ENCODE data around the gene VCX2. TPM values are rescaled to one million over a fixed set of nuclear protein-coding genes. Genes with fewer than 3 reads are reported as not detected.

VCX2 gene
- polyA plus RNA-seq, 3 donors, result not detected

- Histone ChIP-seq H3K9me3 (replicated peaks in 1 of 2; ENCODE audit: control insufficient read depth in 1 of 2, insufficient read depth in 1 of 2, low read length in 2 of 2) (peaks cover 2 to 6% of the 10 kb centered on the region in 2 donors), H3K27ac (ENCODE audit: low read depth in 1 of 2, low read length in 2 of 2) (no peak overlapping the region), H3K4me1 (ENCODE audit: control insufficient read depth in 1 of 2, insufficient read depth in 2 of 2, low read length in 2 of 2) (no peaks in the 10 kb centered on the region), H3K27me3 (ENCODE audit: control insufficient read depth in 2 of 2, insufficient read depth in 2 of 2, low read length in 2 of 2) (no peaks in the 10 kb centered on the region), H2AFZ (ENCODE audit: insufficient read depth, low read depth, low read length, poor library complexity, severe bottlenecking) (no peak overlapping the region), H3K79me2 (ENCODE audit: insufficient read depth, low read length) (no peaks in the 10 kb centered on the region), H3K4me2 (replicated peaks; ENCODE audit: extremely low read depth, low read length, poor library complexity, severe bottlenecking) (no peak overlapping the region), H3K4me3 (replicated peaks in 1 of 3; ENCODE audit: low read depth in 2 of 3, low read length in 3 of 3) (no peak overlapping the region), H3K36me3 (replicated peaks in 1 of 2; ENCODE audit: control insufficient read depth in 1 of 2, insufficient read depth in 2 of 2, low read length in 2 of 2) (no peaks in the 10 kb centered on the region), H4K20me1 (ENCODE audit: insufficient read depth, low read length) (no peaks in the 10 kb centered on the region), H3K9ac (ENCODE audit: insufficient read depth, low read length, poor library complexity, severe bottlenecking) (no peak overlapping the region)
- no peak for TF ChIP-seq CTCF (IDR thresholded peaks at IDR 0.05)
- no peak for DNase-seq
- H3K9me3 Mint-ChIP-seq, result peaks cover 3 to 10% (median 4%) of the 10 kb centered on the region in 7 donors
- no peaks in the 10 kb centered on the region for H3K4me1 Mint-ChIP-seq
- intact Hi-C loops (cut with micrococcal nuclease), result no loop called here
- H3K27ac Mint-ChIP-seq, result no peak overlapping the region
- no peaks in the 10 kb centered on the region for H3K27me3 Mint-ChIP-seq (ENCODE audit: low read depth in 3 of 3)
- no peaks in the 10 kb centered on the region for H3K36me3 Mint-ChIP-seq
- no peak overlapping the region for H3K4me3 Mint-ChIP-seq
- no CpG with 5 or more reads among the region's 4 CpGs for WGBS (ENCODE audit: insufficient coverage)
Observed at GRCh38 chrX:8139716-8140115, 31.4 kb downstream of the VCX2 start.

DNA sequence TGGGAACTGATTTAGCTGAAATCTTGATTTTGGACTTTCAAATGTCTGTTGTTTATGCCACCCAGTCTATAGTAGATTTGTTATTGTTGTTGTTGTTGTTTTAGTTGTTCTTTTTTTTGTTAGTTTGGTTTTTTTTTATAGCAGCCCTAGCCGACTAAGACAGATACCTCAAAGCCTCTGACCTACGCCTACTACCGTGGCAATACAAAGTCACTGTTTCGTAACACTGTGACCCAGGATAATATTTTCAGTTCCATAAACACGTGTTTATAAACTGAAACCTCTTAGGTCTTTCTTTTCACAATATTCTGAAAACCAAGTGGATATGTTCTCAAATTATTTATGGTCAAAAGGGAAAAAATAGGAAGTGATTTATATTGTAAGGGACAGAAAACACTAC lies 32.8 kb downstream of the VCX2 start:
- H4K20me1 ChIP-seq (ENCODE audit: insufficient read depth, low read length), result no peaks in the 10 kb centered on the region
- no peaks in the 10 kb centered on the region for H3K36me3 Mint-ChIP-seq
- TF ChIP-seq CTCF (IDR thresholded peaks at IDR 0.05), result no peak
- intact Hi-C loops (cut with micrococcal nuclease), result no loop called here
- no peak for DNase-seq
- no peaks in the 10 kb centered on the region for H3K4me1 Mint-ChIP-seq
- no peaks in the 10 kb centered on the region for H3K27me3 Mint-ChIP-seq (ENCODE audit: low read depth in 3 of 3)
- no peak overlapping the region for H3K27ac ChIP-seq (ENCODE audit: low read depth in 1 of 2, low read length in 2 of 2)
- no peaks in the 10 kb centered on the region for H3K36me3 ChIP-seq (replicated peaks in 1 of 2; ENCODE audit: control insufficient read depth in 1 of 2, insufficient read depth in 2 of 2, low read length in 2 of 2)
- no peaks in the 10 kb centered on the region for H3K27me3 ChIP-seq (ENCODE audit: control insufficient read depth in 2 of 2, insufficient read depth in 2 of 2, low read length in 2 of 2)
- H3K4me1 ChIP-seq (ENCODE audit: control insufficient read depth in 1 of 2, insufficient read depth in 2 of 2, low read length in 2 of 2), result no peaks in the 10 kb centered on the region
- H3K9ac ChIP-seq (ENCODE audit: insufficient read depth, low read length, poor library complexity, severe bottlenecking), result no peak overlapping the region
- no peak overlapping the region for H3K27ac Mint-ChIP-seq
- no peak overlapping the region for H3K4me3 Mint-ChIP-seq
- no CpG with 5 or more reads among the region's 5 CpGs for WGBS (ENCODE audit: insufficient coverage)
- H3K4me3 ChIP-seq (replicated peaks in 1 of 3; ENCODE audit: low read depth in 2 of 3, low read length in 3 of 3), result no peak overlapping the region
- peaks cover 0 to 12% (median 6%) of the 10 kb centered on the region in 7 donors for H3K9me3 Mint-ChIP-seq
- no peaks in the 10 kb centered on the region for H3K79me2 ChIP-seq (ENCODE audit: insufficient read depth, low read length)
- H3K4me2 ChIP-seq (replicated peaks; ENCODE audit: extremely low read depth, low read length, poor library complexity, severe bottlenecking), result no peak overlapping the region
- H3K9me3 ChIP-seq (replicated peaks in 1 of 2; ENCODE audit: control insufficient read depth in 1 of 2, insufficient read depth in 1 of 2, low read length in 2 of 2), result peaks cover 6 to 15% of the 10 kb centered on the region in 2 donors
- H2AFZ ChIP-seq (ENCODE audit: insufficient read depth, low read depth, low read length, poor library complexity, severe bottlenecking), result no peak overlapping the region

Measured in CD14-positive monocyte (primary cell).